HG03103 (cell line): ENCODE results near the gene AKT1S1.
"Not testable (repeated sequence)": the region's sequence is repeated elsewhere in the genome, so short reads cannot be mapped to it uniquely, and the experiment has no call there.

Source experiments
- ATAC-seq: cut with Tn5 transposase; IDR thresholded peaks from one replicate; pipeline ENCODE4 v1.9.1; 2021; ENCODE audit warnings: low read depth; ENCODE audit not compliant: unreplicated experiment

AKT1S1 gene

DNA sequence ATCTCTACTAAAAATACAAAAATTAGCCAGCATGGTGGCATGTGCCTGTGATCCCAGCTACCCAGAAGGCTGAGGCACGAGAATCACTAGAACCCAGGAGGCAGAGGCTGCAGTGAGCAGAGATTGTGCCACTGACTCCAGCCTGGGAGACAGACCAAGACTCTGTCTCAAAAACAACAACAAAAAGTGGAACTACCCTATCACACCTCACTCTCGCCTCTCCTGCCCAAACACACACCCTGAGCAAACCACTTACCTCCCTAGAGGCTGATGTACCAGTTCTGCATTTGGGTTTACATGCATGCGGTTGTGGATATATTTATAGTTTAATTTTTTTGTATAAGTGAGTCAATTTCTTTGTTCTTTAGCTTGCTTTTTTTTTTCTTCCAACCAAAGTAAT is 33.9 kb downstream of the AKT1S1 start:
- no peak for ATAC-seq

DNA sequence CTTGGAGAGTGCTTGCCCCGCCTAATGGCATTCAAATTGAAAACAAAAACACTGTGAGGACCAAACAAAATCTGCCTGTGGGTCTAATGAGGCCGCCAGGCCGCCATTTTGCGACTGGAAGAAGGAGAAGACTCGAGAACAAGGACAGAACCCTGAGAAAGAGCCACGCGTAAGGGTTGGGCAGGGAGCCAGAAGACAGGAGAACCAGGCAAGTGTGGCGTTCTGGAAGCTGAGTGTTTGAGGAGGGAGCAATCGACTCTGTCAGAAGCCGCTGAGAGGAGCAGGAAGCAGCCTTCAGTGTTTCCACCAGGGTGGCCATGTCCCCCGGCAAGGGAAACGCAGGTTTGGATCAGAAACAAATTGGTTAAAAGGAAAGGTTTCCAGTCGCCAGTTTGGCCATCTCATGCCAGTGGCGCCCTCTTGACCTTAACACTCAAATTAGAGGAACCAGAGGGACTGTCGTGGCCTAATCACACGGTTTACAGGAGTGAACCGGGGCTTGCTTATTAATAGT is 36.4 kb downstream of the AKT1S1 start:
- ATAC-seq: no peak

DNA sequence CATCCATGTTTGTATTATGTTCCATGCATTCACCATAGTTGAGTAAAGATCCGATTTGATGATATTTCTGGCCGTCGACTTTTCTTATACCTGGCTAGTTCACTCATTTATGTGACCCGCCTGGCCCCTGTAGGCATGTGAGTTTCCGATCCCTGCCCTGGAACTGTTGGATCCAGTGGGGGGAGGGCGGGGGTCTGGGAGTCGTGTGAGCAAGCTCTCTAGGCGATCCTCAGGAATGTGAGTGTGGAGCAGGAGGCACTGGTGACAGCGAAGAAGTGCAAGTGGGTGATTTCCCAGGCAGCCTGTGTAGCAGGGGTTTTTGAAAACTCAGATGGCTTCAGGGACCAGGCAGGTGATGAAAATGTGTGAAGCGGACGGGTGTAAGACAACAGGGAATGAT is 36.8 kb downstream of the AKT1S1 start:
- ATAC-seq: no peak

DNA sequence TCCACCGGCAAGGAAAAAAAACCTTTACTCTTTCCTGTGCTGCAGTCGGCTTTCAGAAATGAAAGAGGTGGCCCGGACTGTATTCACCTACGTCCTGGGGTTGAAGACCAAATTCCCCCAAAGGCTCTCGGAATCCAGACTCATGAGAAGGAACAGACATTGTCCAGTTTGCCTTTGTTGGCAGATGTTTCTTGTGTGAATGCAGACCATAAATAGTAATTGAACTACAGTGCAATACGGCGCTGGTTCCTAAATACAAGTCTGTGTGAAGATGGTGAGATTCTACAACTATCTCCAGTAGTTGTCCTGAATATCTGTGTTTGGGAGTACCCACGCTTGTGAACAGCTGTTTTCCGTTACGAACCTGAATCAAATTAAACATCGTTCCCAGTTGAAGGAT is 37.4 kb downstream of the AKT1S1 start:
- no peak for ATAC-seq

DNA sequence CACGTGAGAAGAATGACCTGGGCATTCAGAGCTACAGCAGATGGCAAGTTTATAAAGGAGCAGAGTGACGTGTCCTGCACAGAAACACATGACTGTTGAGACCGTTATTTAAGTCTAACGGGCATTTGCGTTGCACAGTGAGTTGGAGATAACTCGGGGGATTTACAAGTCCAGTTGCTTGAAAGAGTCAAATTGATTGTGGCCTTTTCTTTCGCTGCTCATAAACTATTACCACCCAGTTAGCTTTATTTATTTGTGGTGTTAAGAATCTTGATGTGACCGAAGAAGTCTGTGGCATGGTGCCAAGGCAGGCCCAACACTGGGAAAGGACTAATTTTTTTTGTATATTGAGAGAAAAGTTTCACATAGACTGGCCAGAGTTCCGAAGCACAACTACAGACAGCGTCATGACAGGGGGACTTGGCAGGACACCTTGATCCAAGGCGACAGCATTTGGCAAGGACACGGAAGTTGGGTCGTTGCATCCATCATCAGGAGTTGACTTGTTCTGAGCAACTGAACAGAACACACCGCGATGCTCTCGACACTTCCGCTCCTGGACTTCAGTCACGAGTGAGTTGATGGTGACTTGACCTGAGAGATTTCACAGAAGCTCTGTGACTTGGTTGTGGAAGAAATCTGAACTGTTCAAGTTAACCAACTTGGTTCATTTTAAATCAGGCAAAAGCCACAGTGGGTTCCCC is 38.1 kb downstream of the AKT1S1 start:
- ATAC-seq: no peak

DNA sequence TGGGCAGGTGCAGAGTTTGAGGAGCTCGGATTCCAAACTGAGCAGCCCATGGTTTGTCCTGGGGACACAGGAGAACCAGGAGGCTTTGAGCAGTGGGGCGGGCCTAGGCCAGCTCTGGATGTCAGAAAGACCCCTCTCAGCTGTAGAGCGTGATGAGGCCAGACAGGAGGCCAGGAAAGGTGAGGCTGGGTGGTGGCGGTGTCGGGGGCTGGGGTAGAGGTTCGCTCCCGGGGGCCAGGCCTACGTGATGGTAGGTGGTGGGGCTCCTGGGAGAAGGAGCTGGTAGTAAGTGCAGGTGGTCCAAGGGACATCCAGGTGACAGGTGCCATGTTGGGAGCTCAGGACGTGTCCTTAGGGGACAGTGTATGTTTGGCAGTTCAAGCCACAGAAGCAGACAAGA is 39.7 kb downstream of the AKT1S1 start:
- no peak for ATAC-seq

DNA sequence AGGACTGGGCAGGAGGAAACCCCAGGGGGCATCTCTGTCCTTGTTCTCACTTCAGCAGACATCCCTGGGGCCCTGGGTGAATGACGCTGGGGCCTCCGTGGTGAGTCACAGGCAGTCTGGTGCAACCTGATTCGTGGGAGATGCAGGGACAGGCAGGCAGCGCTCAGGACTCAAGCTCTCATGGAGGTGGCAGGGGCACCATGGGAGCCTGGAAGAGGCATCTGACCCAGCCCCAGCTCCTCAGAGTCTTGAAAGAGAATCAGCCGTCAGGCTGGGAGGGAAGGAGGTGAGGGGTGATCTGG is 40.2 kb downstream of the AKT1S1 start:
- ATAC-seq: no peak

DNA sequence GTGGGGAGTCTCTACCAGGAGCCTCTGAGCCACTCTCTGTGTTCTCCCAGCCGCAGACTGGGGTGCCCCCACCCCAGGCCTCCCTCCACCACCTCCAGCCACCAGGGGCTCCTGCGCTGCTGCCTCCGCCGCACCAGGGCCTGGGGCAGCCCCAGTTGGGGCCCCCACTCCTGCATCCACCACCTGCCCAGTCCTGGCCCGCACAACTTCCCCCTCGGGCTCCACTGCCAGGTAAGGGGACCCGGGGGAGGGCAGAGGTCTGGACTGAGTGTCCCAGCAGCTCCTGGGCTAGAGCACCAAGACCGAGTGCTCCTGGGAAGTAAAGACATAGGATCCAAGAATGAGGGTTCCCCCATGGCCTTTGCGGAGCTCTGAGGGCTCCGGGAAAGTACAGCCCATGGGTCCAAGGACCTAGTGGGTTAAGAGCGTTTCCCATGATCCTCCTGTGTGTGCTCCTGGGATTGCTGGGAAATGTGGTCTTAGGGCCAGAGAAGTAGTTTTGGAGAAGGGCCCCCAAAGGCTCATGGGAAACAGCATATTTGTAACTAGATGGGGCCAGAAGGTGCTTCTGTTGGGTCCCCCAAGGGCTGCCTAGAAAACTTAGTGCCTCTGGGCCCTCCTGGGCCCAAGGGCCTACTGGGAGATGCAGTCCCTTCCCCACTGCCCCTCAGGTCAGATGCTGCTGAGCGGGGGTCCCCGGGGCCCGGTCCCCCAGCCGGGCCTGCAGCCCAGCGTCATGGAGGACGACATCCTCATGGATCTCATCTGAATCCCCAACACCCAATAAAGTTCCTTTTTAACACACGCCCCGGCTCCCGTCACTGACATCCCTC is 40.8 kb downstream of the AKT1S1 start:
- ATAC-seq: no peak

DNA sequence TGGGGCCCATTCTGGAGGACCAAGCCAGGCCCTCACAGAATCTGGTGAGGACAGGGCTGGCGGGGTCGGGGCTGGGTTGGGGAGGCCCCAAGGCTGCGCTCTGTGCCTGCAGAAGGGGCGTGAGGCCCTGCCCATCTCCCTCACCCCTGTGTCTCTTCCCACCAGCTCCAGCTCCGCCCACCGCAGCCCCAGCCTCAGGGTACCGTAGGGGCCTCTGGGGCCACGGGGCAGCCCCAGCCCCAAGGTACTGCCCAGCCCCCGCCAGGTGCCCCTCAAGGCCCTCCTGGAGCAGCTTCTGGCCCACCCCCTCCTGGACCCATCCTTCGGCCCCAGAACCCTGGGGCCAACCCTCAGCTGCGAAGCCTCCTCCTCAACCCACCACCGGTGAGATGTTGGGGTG is 41.6 kb downstream of the AKT1S1 start:
- ATAC-seq: no peak

DNA sequence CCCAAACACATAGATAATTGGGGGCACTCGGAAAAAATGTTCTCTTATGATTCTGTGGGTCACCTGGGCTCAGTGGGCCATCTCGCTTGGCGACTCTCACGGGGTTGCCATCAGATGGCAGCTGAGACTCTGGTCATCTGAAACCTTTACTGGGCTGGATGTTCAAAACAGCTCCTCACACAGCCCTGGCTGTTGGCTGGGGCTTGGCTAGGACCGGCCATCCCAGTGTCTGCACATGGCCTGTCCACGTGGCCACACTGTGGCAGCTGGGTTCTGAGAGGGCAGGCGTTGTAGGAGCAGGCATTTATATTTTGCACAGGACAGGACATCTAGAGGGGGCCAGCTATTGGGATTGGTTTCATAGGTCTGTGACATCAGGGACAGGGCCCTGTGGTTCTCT is 43.6 kb downstream of the AKT1S1 start:
- no peak for ATAC-seq

DNA sequence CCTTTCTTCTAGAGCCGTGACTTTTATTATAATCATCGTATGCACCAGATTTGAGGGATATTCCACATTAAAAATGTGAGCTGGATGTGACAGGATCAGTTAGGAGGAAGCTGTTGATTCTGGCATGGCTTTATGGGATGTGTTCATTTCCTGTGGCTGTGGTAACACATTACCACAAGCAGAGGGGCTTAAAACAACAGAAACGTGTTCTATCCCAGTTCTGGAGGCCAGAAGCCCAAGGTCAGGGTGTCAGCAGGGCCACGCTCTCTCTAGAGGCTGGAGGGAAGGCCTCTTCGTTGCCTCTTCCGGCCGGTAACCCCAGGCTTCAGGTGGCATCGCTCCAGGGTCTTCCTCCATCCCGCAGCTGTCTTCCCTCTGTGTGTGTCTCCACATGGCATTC is 44.6 kb downstream of the AKT1S1 start:
- ATAC-seq: no peak

DNA sequence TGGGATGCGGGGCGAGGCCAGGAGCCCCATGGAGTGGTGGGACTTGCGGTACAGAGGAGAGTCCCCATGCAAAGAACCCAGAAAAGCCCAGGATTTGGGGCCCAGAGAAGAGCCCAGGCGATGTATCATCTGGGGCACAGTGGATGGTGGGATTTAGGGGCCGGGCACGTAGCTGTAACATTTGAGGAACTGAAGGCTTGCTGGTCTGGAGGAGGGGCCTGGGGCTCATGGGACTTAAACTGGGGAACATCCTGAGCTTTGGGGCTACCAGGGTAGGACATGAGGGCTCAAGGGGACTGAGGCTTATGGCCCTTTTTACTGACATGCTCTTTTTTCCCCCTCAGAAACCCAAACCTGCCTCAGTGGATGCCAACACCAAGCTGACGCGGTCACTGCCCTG is 45.6 kb downstream of the AKT1S1 start:
- no peak for ATAC-seq

DNA sequence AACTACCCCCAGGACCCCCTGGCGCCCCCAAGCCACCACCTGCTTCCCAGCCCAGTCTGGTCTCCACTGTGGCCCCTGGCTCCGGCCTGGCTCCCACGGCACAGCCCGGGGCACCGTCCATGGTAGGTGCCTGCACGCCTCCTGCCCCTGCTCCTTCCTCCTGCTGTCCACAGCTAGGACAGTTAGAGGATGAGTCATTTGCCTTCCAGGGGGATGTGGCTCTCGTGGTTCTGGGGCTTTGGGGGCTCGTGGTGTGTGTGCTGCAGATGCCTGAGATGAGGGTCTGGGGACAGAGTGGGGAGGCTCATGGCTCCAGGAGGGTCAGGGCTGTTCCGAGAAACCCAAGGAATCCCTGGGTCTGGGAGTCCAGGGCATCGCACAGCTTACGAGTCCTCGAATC is 46.4 kb downstream of the AKT1S1 start:
- ATAC-seq: no peak

DNA sequence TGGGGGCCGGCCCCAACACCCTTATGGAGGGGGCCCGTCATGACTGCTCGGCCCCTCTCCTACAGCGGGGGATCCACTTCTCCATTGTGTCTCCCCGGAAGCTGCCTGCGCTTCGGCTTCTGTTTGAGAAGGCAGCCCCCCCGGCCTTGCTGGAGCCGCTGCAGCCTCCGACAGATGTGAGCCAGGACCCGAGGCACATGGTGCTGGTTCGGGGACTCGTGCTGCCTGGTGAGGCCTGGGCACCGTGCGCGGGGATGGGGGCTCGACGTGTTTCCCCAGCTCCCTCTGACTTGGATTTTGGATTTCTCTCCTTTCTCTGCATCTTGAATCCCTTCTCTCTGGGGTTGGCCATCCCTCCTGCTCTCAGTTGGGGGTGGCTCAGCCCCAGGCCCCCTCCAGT is 47.4 kb downstream of the AKT1S1 start:
- ATAC-seq: no peak

DNA sequence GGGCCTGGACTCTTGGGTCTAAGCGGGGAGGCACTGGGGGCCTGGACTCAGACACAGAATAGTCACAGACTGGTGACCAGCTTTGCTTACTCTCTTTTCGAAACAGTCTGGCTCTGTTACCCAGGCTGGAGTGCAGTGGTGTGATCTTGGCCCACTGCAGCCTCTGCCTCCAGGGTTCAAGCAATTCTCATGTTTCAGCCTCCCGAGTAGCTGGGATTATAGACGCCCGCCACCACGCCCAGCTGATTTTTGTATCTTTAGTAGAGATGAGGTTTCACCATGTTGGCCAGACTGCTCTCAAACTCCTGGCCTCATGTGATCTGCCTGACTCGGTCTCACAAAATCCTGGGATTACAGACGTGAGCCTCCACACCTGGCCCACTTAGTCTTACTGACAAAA is 48.0 kb downstream of the AKT1S1 start:
- ATAC-seq: no peak

DNA sequence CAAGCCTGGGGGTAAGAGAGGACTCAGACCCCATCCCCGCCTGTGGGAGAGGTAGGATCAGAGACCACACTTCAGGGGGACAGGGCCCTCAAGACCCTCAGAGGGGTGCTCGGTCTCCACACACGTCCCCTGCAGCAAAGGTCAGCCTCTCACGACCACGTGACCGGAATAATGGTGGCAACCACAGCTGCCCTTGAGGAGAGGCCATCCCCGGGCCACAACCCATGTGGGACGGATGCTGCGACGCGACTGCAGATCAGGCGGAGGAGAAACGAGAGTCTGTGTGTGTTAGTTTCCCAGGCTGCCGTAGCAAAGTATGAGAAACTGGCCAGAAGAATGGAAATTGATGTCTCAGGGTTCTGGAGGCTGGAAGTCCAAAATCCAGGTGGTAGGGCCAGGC is 50.1 kb downstream of the AKT1S1 start:
- ATAC-seq: no peak

DNA sequence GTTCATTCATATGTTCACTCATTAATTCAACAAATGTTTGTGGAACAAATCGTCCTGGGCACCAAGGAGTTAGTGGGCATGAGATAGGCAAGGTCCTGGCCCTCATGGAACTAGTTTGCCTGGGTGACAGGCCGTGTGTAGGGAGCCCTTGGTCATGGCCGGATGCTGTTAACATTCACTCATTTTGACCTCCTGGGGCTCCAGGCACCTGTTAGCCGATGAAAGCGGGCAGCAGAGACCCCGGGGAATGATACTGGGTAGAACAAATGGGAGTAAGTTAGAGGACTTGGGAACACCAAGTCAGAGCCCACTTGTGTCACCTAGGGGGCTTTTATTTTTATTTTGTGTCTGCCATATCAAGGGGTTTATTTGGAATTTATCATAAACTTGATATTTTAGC is 52.5 kb downstream of the AKT1S1 start:
- no peak for ATAC-seq

DNA sequence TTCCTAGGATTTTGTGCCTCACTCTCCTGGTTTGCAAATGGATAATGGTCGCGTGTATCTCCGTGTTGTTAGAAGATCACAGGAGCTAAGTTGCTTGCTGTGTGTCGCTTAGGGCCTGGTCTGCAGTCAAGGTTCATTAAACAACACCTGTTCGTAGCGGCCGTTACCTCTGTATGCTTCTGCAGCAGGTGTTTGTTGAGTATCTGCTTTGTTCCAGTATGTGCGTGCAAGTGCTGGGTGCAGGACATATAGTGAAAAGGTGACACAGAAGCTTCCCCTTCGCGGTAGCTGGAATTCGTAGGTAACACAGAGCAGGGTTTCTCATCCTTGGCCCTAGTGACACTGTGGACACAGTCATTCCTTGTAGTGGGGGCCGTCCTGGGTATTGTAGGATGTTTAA is 53.7 kb downstream of the AKT1S1 start:
- no peak for ATAC-seq

DNA sequence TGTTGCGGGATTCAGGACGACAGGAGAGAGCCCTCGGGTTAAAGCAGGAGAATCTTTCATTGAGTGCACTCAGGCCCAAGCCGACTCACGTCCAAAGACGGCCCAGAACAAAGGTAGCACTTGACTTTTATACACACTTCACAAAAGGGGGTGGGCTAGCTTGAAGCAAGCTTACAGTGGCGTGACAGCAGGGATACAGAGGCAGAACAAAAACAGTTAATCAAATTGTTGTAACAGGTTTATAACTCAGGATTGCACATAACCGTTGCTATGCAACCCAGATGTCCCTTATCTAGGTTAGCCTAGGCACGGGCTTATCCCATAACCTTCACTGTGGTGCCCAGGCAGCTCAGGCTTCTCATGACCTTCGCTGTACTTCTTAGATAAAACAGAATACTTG is 57.0 kb downstream of the AKT1S1 start:
- ATAC-seq: no peak

DNA sequence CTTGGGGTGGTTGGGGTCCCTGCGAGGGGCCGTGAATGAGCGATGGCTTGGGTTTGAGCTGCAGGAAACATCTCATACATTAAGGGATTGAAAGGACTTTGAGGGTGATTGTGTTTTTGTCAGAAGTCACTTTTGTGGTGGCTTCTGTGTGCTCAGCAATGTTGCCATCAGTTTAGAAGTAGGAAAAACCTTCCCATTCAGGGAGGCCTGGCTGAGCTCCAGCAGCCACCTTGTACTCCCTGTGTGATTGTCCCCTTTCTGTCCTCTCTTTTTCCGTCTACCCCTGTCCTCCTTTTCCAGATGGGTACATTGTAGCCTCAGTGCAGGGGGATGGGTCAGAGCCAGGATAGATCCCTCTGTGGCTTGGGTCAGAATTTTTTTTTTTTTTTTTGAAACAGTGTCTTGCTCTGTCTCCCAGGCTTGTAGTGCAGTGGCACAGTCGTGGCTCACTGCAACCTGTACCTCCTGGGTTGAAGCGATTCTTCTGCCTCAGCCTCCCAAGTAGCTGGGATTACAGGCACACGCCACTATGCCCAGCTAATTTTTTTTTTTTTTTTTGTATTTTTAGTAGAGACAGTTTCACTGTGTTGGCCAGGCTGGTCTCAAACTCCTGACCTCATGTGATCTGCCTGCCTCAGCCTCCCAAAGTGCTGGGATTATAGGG is 57.6 kb downstream of the AKT1S1 start:
- not testable (repeated sequence) for ATAC-seq
